ENCODE results near the gene PTPRD. TPM values are rescaled to one million over a fixed set of nuclear protein-coding genes. Genes with fewer than 3 reads are reported as not detected.

Gene PTPRD
- total RNA-seq, 4 donors from 2014 or later: 19.6 to 78.9 (median 45.6) TPM

GRCh38 chr9:10597801-10598200 is 15.0 kb downstream of the PTPRD start:
- DNase-seq: no peak
- intact Hi-C loops (cut with DNase I): no loop called here
- H3K4me3 ChIP-seq (replicated peaks in 1 of 3): no peak overlapping the region
- H3K9me3 ChIP-seq: no peaks in the 10 kb centered on the region
- TF ChIP-seq CTCF (IDR thresholded peaks at IDR 0.05) (no peak), POLR2A (IDR thresholded peaks at IDR 0.05) (no peak)
- no peaks in the 10 kb centered on the region for H3K36me3 ChIP-seq
- no peak overlapping the region for H3K27ac ChIP-seq
- H3K27me3 ChIP-seq: no peaks in the 10 kb centered on the region
- 85 to 86% methylated on average over 3 of the region's 3 CpGs for WGBS, 2 donors
- no peaks in the 10 kb centered on the region for H3K4me1 ChIP-seq

GRCh38 chr9:10594482-10594881 is 18.3 kb downstream of the PTPRD start:
- TF ChIP-seq POLR2A (IDR thresholded peaks at IDR 0.05) (no peak), CTCF (IDR thresholded peaks at IDR 0.05) (no peak)
- no peak for DNase-seq
- intact Hi-C loops (cut with DNase I): no loop called here
- H3K27ac ChIP-seq: no peak overlapping the region
- no peaks in the 10 kb centered on the region for H3K4me1 ChIP-seq
- no peaks in the 10 kb centered on the region for H3K9me3 ChIP-seq
- H3K27me3 ChIP-seq: no peaks in the 10 kb centered on the region
- H3K36me3 ChIP-seq: no peaks in the 10 kb centered on the region
- no peak overlapping the region for H3K4me3 ChIP-seq (replicated peaks in 1 of 3)
- 76% methylated on average over 3 of the region's 3 CpGs for WGBS, 2 donors

GRCh38 chr9:10586407-10586806 is 26.4 kb downstream of the PTPRD start:
- TF ChIP-seq POLR2A (IDR thresholded peaks at IDR 0.05): no peak
- TF ChIP-seq CTCF (IDR thresholded peaks at IDR 0.05): no peak
- DNase-seq: no peak
- H3K4me3 ChIP-seq (replicated peaks in 1 of 3): no peak overlapping the region
- no peak overlapping the region for H3K27ac ChIP-seq
- H3K4me1 ChIP-seq: no peaks in the 10 kb centered on the region
- no peaks in the 10 kb centered on the region for H3K9me3 ChIP-seq
- H3K27me3 ChIP-seq: no peaks in the 10 kb centered on the region
- intact Hi-C loops (cut with DNase I): no loop called here
- 92 to 93% methylated on average over 6 of the region's 6 CpGs for WGBS, 2 donors
- no peaks in the 10 kb centered on the region for H3K36me3 ChIP-seq

- intact Hi-C loops (cut with DNase I): no loop called here
- no peaks in the 10 kb centered on the region for H3K36me3 ChIP-seq
- 78 to 85% methylated on average over 5 of the region's 5 CpGs for WGBS, 2 donors
- DNase-seq: no peak
- H3K27me3 ChIP-seq: no peaks in the 10 kb centered on the region
- no peak overlapping the region for H3K27ac ChIP-seq
- no peaks in the 10 kb centered on the region for H3K4me1 ChIP-seq
- no peak overlapping the region for H3K4me3 ChIP-seq (replicated peaks in 1 of 3)
- TF ChIP-seq CTCF (IDR thresholded peaks at IDR 0.05) (no peak), POLR2A (IDR thresholded peaks at IDR 0.05) (no peak)
- H3K9me3 ChIP-seq: no peaks in the 10 kb centered on the region
These were observed 41.1 kb downstream of the PTPRD start for GRCh38 chr9:10571699-10572098.

GRCh38 chr9:10566848-10567247 is 46.0 kb downstream of the PTPRD start:
- DNase-seq: no peak
- 51 to 60% methylated on average over 1 of the region's 1 CpG for WGBS, 2 donors
- TF ChIP-seq POLR2A (IDR thresholded peaks at IDR 0.05): no peak
- no peak for TF ChIP-seq CTCF (IDR thresholded peaks at IDR 0.05)
- intact Hi-C loops (cut with DNase I): no loop called here
- Histone ChIP-seq H3K36me3 (no peaks in the 10 kb centered on the region), H3K9me3 (no peaks in the 10 kb centered on the region), H3K27me3 (no peaks in the 10 kb centered on the region), H3K4me3 (replicated peaks in 1 of 3) (no peak overlapping the region), H3K4me1 (no peaks in the 10 kb centered on the region), H3K27ac (no peak overlapping the region)

All from thyroid gland (tissue), 4 donors.